HCT116 (cell line): ENCODE data around the gene DPH1. TPM values are rescaled to one million over a fixed set of nuclear protein-coding genes. Genes with fewer than 3 reads are reported as not detected.

ENCODE experiments used
- ATAC-seq: fragments of 200-7000 bp; cut with Tn5 transposase; 2 replicates; pipeline ENCODE4 v1.9.1; 2020; ENCODE audit warnings: mild to moderate bottlenecking, moderate library complexity
- BruUV-seq: library from RNA; stranded (reverse); fragments of 400-500 nt; replicated peaks from 2 replicates; lab custom pipeline; 2021; lab: Mats Ljungman, UMichigan
- CTCF ChIA-PET: fragments of 300-600 bp; sonication (Branson Sonifier 250); formaldehyde crosslinking; loops from one replicate; lab custom pipeline; 2021; ENCODE audit warnings: antibody characterized with exemption; lab: Charles Lee
- POLR2A ChIA-PET: fragments of 300-600, 350-600 bp; sonication (Branson Sonifier 250); formaldehyde crosslinking; loops from one replicate; lab custom pipeline; 2021; ENCODE audit warnings: antibody characterized with exemption; lab: Charles Lee
- RAD21 ChIA-PET, 2 experiments: fragments of 300-600 bp; sonication (Branson Sonifier 250); formaldehyde crosslinking; loops; one replicate each; lab custom pipeline; 2023; ENCODE audit warnings: low total read pairs in 2 of 2; ENCODE audit not compliant: uncharacterized antibody in 2 of 2, unreplicated experiment in 2 of 2, low non-redundant PET in 1 of 2; lab: Charles Lee
- DNase-seq: peaks from one replicate; pipeline ENCODE4 v3.0.0-alpha.2; 2010; ENCODE audit warnings: low read depth, low spot score
- H2AFZ ChIP-seq: fragments of 200-600 bp; shearing (Covaris generic), sonication (generic); 2 replicates; pipeline ENCODE4 v1.6.1; 2017; ENCODE audit warnings: low read depth, mixed run types, mixed read lengths, antibody characterized with exemption, low read length; ENCODE audit not compliant: poor library complexity, severe bottlenecking
- H3K27ac ChIP-seq: 2 replicates; pipeline ENCODE4 v1.5.1; 2012; ENCODE audit warnings: low read depth, low read length
- H3K27me3 ChIP-seq: fragments of 200-600 bp; sonication (generic); 2 replicates; pipeline ENCODE4 v1.6.1; 2016; ENCODE audit warnings: mixed run types, low read length, mixed read lengths; ENCODE audit not compliant: insufficient read depth
- H3K36me3 ChIP-seq, 2 experiments: fragments of 200-500 bp in 1 of 2; fragments of 200-600 bp in 1 of 2; sonication (Bioruptor generic) in 1 of 2; sonication (generic) in 1 of 2; 2 replicates each; pipeline versions ENCODE4 v1.5.1 to v1.6.1; 2014 to 2016; ENCODE audit warnings: low read length in 2 of 2, inconsistent platforms in 1 of 2, mixed read lengths in 1 of 2, mixed run types in 1 of 2; ENCODE audit not compliant: insufficient read depth in 2 of 2, control insufficient read depth in 1 of 2
- H3K4me1 ChIP-seq, 2 experiments: fragments of 200-600 bp in 1 of 2; sonication (generic) in 1 of 2; 2 replicates each; pipeline versions ENCODE4 v1.5.1 to v1.6.1; 2012 to 2017; ENCODE audit warnings: low read length in 2 of 2, inconsistent platforms in 1 of 2, mild to moderate bottlenecking in 1 of 2, mixed read lengths in 1 of 2, mixed run types in 1 of 2, moderate library complexity in 1 of 2; ENCODE audit not compliant: insufficient read depth in 2 of 2, control insufficient read depth in 1 of 2
- H3K4me2 ChIP-seq: fragments of 200-600 bp; sonication (generic); 2 replicates; pipeline ENCODE4 v1.6.1; 2017; ENCODE audit warnings: mixed run types, low read length, mixed read lengths
- H3K4me3 ChIP-seq, 2 experiments: fragments of 200-600 bp in 1 of 2; sonication (generic) in 1 of 2; replicated peaks in 1 of 2; 2 replicates each; pipeline ENCODE4 v1.5.1; 2011 to 2016; ENCODE audit warnings: low read length in 2 of 2, control low read depth in 1 of 2, low read depth in 1 of 2, mild to moderate bottlenecking in 1 of 2, mixed read lengths in 1 of 2, mixed run types in 1 of 2
- H3K79me2 ChIP-seq: fragments of 200-600 bp; sonication (generic); 2 replicates; pipeline ENCODE4 v1.6.1; 2017; ENCODE audit warnings: mild to moderate bottlenecking, mixed run types, low read length, moderate library complexity, mixed read lengths; ENCODE audit not compliant: insufficient read depth
- H3K9ac ChIP-seq: fragments of 200-600 bp; sonication (generic); 2 replicates; pipeline ENCODE4 v1.6.1; 2016; ENCODE audit warnings: low read length, mixed read lengths
- H3K9me2 ChIP-seq: fragments of 200-600 bp; sonication (generic), shearing (Covaris generic); 2 replicates; pipeline ENCODE4 v1.6.1; 2017; ENCODE audit warnings: mixed run types, mild to moderate bottlenecking, moderate library complexity; ENCODE audit not compliant: insufficient read depth
- H3K9me3 ChIP-seq, 2 experiments: fragments of 200-500 bp in 1 of 2; fragments of 200-600 bp in 1 of 2; sonication (Bioruptor generic) in 1 of 2; sonication (generic) in 1 of 2; 2 replicates each; pipeline ENCODE4 v1.6.1; 2014 to 2017; ENCODE audit warnings: low read length in 2 of 2, mixed read lengths in 2 of 2, inconsistent platforms in 1 of 2, low read depth in 1 of 2, mild to moderate bottlenecking in 1 of 2, mixed run types in 1 of 2, moderate library complexity in 1 of 2; ENCODE audit not compliant: control insufficient read depth in 1 of 2, insufficient read depth in 1 of 2
- H4K20me1 ChIP-seq: fragments of 200-600 bp; sonication (generic), shearing (Covaris generic); 2 replicates; pipeline ENCODE4 v1.6.1; 2017; ENCODE audit warnings: mixed run types, mild to moderate bottlenecking, moderate library complexity; ENCODE audit not compliant: insufficient read depth
- CBX3 ChIP-seq: IDR thresholded peaks from 2 replicates; pipeline ENCODE4 v1.6.1; 2012; ENCODE audit warnings: low read depth
- CEBPB ChIP-seq: IDR thresholded peaks from 2 replicates; pipeline ENCODE4 v1.6.1; 2012; ENCODE audit warnings: low read depth
- EGR1 ChIP-seq: IDR thresholded peaks from 2 replicates; pipeline ENCODE4 v1.6.1; 2012; ENCODE audit warnings: low read depth
- ELF1 ChIP-seq: IDR thresholded peaks from 2 replicates; pipeline ENCODE4 v1.6.1; 2012; ENCODE audit warnings: low read depth, borderline replicate concordance
- EZH2 ChIP-seq: fragments of 200-600 bp; sonication (generic); IDR thresholded peaks from 2 replicates; pipeline ENCODE4 v1.6.1; 2017; ENCODE audit warnings: antibody characterized with exemption, mixed run types
- FOSL1 ChIP-seq: IDR thresholded peaks from 2 replicates; pipeline ENCODE4 v1.6.1; 2012; ENCODE audit warnings: low read depth
- JUND ChIP-seq: IDR thresholded peaks from 2 replicates; pipeline ENCODE4 v1.6.1; 2012
- POLR2A ChIP-seq: IDR thresholded peaks from 2 replicates; pipeline ENCODE4 v1.7.0; 2011; ENCODE audit warnings: borderline replicate concordance; ENCODE audit not compliant: insufficient read depth, insufficient read length; ENCODE audit errors: extremely low read depth
- POLR2AphosphoS5 ChIP-seq: IDR thresholded peaks from 2 replicates; pipeline ENCODE4 v1.6.1; 2011; ENCODE audit warnings: mild to moderate bottlenecking, low read depth, low read length, moderate library complexity
- SIN3A ChIP-seq: IDR thresholded peaks from 2 replicates; pipeline ENCODE4 v1.6.1; 2012; ENCODE audit warnings: low read depth
- SP1 ChIP-seq: IDR thresholded peaks from 2 replicates; pipeline ENCODE4 v1.6.1; 2012; ENCODE audit warnings: low read depth
- SRF ChIP-seq: IDR thresholded peaks from 2 replicates; pipeline ENCODE4 v1.6.1; 2012; ENCODE audit warnings: low read depth
- TCF7L2 ChIP-seq: IDR thresholded peaks from 2 replicates; pipeline ENCODE4 v1.7.0; 2011; ENCODE audit warnings: borderline replicate concordance, inconsistent platforms; ENCODE audit not compliant: insufficient read depth, insufficient read length; ENCODE audit errors: extremely low read depth
- YY1 ChIP-seq: IDR thresholded peaks from 2 replicates; pipeline ENCODE4 v1.6.1; 2011; ENCODE audit warnings: low read length, low read depth, moderate library complexity, mild to moderate bottlenecking; ENCODE audit not compliant: insufficient replicate concordance; ENCODE audit errors: extremely low read depth
- ZFX ChIP-seq: fragments of 450-650 bp; IDR thresholded peaks from 2 replicates; pipeline ENCODE4 v1.6.1; 2017
- ZNF274 ChIP-seq: fragments of 200-500 bp; sonication (Bioruptor generic); IDR thresholded peaks from 2 replicates; pipeline ENCODE4 v1.6.1; 2014; ENCODE audit warnings: mild to moderate bottlenecking, low read depth, low read length, inconsistent platforms
- intact Hi-C: fragments of 100-400 bp; cut with micrococcal nuclease; formaldehyde crosslinking; loops from 2 replicates; pipeline ENCODE4 v1.10.0; 2022
- total RNA-seq: library from RNA; stranded (reverse); gene quantifications from one replicate; pipeline ENCODE4 v1.2.1, GENCODE V29; 2021; ENCODE audit not compliant: unreplicated experiment
- TF ChIP-seq, protein P1 (sequence below), 3 experiments: fragments of 200-600 bp in 1 of 3; sonication (generic) in 1 of 3; IDR thresholded peaks in 2 of 3; conservative IDR thresholded peaks in 1 of 3; 2 replicates each; pipeline ENCODE4 v1.5.1; 2012 to 2017; ENCODE audit warnings: low read depth in 2 of 3, low read length in 2 of 3, antibody characterized with exemption in 1 of 3, borderline replicate concordance in 1 of 3, control low read depth in 1 of 3, mild to moderate bottlenecking in 1 of 3, mixed read lengths in 1 of 3, mixed run types in 1 of 3, moderate library complexity in 1 of 3; ENCODE audit not compliant: insufficient read depth in 1 of 3
- TF ChIP-seq, protein P2 (sequence below): IDR thresholded peaks from 2 replicates; pipeline ENCODE4 v1.6.1; 2012; ENCODE audit warnings: low read depth
- TF ChIP-seq, protein P3 (sequence below): IDR thresholded peaks from 2 replicates; pipeline ENCODE4 v1.6.1; 2012
- TF ChIP-seq, protein P4 (sequence below): IDR thresholded peaks from 2 replicates; pipeline ENCODE4 v1.6.1; 2011; ENCODE audit warnings: mild to moderate bottlenecking, low read length, moderate library complexity; ENCODE audit not compliant: insufficient replicate concordance; ENCODE audit errors: extremely low read depth

DPH1 gene
- total RNA-seq, 1 experiment from 2014 or later, result 47.2 TPM

DNA sequence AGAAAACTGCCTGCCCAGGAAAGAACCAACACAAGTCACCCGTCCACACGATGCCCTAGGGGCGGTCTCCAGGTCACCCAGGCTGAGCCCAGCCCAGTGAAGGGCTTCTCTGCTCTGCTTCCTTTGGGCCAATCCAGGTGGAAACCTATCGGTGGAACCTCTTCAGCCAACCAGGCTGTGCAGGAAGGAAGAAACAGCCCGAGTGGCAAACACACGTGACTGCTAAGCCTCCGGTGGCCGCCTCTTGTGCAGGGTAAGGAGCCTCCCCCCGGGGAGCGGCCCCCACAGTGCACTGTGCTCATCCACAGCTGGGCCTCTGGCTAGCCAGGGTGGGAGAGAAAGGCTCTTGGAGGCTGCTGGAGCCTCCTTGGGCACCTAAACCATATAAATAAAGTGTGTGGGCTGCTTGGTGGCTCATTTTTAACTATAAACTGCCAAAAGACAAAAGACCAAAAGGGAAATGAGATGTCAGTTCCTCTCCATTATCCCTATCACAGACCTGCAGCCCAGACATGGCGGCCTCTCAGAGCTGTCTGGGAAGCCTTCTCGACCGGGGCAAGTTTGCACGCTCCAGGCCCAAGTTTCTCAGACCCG is 7.2 kb upstream of the DPH1 start:
- no peak for DNase-seq
- ATAC-seq, result no peak
- H3K4me2 ChIP-seq, result 0 out of 2 replicates have a peak overlapping the region, but pooled peaks have one; percentile 92
- H3K27ac ChIP-seq, result no peak overlapping the region
- H3K9ac ChIP-seq, result no peak overlapping the region
- no peak for TF ChIP-seq SRF
- no peak for TF ChIP-seq ELF1
- TF ChIP-seq SP1, result no peak
- no peak for TF ChIP-seq EZH2
- TF ChIP-seq, protein P1, sequence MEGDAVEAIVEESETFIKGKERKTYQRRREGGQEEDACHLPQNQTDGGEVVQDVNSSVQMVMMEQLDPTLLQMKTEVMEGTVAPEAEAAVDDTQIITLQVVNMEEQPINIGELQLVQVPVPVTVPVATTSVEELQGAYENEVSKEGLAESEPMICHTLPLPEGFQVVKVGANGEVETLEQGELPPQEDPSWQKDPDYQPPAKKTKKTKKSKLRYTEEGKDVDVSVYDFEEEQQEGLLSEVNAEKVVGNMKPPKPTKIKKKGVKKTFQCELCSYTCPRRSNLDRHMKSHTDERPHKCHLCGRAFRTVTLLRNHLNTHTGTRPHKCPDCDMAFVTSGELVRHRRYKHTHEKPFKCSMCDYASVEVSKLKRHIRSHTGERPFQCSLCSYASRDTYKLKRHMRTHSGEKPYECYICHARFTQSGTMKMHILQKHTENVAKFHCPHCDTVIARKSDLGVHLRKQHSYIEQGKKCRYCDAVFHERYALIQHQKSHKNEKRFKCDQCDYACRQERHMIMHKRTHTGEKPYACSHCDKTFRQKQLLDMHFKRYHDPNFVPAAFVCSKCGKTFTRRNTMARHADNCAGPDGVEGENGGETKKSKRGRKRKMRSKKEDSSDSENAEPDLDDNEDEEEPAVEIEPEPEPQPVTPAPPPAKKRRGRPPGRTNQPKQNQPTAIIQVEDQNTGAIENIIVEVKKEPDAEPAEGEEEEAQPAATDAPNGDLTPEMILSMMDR (IDR thresholded peaks at IDR 0.05 in 2 of 3, conservative IDR thresholded peaks at IDR 0.05 in 1 of 3; ENCODE audit: borderline replicate concordance in 1 of 3, insufficient read depth in 1 of 3, low read depth in 2 of 3, low read length in 2 of 3), result no peak
- TF ChIP-seq EGR1, result no peak
- no peak for TF ChIP-seq POLR2AphosphoS5
- no peak for TF ChIP-seq ZFX
- TF ChIP-seq, protein P2, sequence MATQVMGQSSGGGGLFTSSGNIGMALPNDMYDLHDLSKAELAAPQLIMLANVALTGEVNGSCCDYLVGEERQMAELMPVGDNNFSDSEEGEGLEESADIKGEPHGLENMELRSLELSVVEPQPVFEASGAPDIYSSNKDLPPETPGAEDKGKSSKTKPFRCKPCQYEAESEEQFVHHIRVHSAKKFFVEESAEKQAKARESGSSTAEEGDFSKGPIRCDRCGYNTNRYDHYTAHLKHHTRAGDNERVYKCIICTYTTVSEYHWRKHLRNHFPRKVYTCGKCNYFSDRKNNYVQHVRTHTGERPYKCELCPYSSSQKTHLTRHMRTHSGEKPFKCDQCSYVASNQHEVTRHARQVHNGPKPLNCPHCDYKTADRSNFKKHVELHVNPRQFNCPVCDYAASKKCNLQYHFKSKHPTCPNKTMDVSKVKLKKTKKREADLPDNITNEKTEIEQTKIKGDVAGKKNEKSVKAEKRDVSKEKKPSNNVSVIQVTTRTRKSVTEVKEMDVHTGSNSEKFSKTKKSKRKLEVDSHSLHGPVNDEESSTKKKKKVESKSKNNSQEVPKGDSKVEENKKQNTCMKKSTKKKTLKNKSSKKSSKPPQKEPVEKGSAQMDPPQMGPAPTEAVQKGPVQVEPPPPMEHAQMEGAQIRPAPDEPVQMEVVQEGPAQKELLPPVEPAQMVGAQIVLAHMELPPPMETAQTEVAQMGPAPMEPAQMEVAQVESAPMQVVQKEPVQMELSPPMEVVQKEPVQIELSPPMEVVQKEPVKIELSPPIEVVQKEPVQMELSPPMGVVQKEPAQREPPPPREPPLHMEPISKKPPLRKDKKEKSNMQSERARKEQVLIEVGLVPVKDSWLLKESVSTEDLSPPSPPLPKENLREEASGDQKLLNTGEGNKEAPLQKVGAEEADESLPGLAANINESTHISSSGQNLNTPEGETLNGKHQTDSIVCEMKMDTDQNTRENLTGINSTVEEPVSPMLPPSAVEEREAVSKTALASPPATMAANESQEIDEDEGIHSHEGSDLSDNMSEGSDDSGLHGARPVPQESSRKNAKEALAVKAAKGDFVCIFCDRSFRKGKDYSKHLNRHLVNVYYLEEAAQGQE, result no peak
- TF ChIP-seq TCF7L2, result no peak
- TF ChIP-seq, protein P3, sequence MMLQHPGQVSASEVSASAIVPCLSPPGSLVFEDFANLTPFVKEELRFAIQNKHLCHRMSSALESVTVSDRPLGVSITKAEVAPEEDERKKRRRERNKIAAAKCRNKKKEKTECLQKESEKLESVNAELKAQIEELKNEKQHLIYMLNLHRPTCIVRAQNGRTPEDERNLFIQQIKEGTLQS, result no peak
- no peak for TF ChIP-seq JUND
- TF ChIP-seq CEBPB, result no peak
- TF ChIP-seq POLR2A, result no peak
- TF ChIP-seq, protein P4, sequence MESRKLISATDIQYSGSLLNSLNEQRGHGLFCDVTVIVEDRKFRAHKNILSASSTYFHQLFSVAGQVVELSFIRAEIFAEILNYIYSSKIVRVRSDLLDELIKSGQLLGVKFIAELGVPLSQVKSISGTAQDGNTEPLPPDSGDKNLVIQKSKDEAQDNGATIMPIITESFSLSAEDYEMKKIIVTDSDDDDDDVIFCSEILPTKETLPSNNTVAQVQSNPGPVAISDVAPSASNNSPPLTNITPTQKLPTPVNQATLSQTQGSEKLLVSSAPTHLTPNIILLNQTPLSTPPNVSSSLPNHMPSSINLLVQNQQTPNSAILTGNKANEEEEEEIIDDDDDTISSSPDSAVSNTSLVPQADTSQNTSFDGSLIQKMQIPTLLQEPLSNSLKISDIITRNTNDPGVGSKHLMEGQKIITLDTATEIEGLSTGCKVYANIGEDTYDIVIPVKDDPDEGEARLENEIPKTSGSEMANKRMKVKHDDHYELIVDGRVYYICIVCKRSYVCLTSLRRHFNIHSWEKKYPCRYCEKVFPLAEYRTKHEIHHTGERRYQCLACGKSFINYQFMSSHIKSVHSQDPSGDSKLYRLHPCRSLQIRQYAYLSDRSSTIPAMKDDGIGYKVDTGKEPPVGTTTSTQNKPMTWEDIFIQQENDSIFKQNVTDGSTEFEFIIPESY, result no peak
- TF ChIP-seq CBX3, result no peak
- TF ChIP-seq FOSL1, result no peak
- no peak for TF ChIP-seq SIN3A
- no peak for TF ChIP-seq YY1
- no peak for TF ChIP-seq ZNF274
- ChIA-PET CTCF (interaction anchor here (3.9 kb wide), 1 partner anchor 113 kb away, joined by 76 read pairs; no protein-coding TSS in a partner anchor), RAD21 (no interaction called here), POLR2A (no interaction called here)
- no peaks in the 10 kb centered on the region for H3K27me3 ChIP-seq
- intact Hi-C loops, result no loop called here
- H4K20me1 ChIP-seq, result no peaks in the 10 kb centered on the region
- H2AFZ ChIP-seq, result no peak overlapping the region
- H3K36me3 ChIP-seq, result no peaks in the 10 kb centered on the region
- BruUV-seq, result no TSS peak
- H3K9me3 ChIP-seq, result no peaks in the 10 kb centered on the region
- no peaks in the 10 kb centered on the region for H3K9me2 ChIP-seq
- H3K4me3 ChIP-seq, result no peak overlapping the region
- H3K79me2 ChIP-seq, result no peaks in the 10 kb centered on the region
- H3K4me1 ChIP-seq, result peaks cover 7 to 26% of the 10 kb centered on the region in 2 experiments; a peak in 3 of 4 replicates
